Measurements from ENCODE around the gene CACNG4.

Gene CACNG4

DNA sequence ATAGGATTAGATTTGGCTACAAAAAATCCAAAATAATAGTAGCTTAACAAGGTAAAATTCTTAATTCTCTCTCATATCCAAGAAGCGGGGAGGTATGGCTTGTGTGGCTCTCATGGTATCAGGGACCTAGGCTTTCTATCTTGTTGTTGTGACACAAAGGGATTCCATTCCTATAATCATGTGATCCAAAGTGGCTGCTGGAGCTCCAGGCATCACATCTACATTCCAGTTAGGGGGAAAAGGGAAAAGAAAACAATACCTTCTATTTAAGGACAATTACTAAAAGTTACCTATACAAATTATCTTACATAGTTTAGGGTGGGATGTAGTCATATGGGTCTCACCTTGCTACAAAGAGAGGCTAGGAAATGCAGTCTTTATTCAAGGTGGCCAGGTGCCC, 47.6 kb upstream of the CACNG4 start:
- no peak overlapping the region for H3K4me3 ChIP-seq (ENCODE audit: low read length, poor library complexity, severe bottlenecking)
- H3K9me2 ChIP-seq (replicated peaks; ENCODE audit: low read depth, low read length): no peaks in the 10 kb centered on the region
- no peak overlapping the region for H2AFZ ChIP-seq (ENCODE audit: low read length)
- no peaks in the 10 kb centered on the region for H3F3A ChIP-seq (ENCODE audit: low read depth)
- no peaks in the 10 kb centered on the region for H3K36me3 ChIP-seq (ENCODE audit: insufficient read depth, low read length)
- H3K27me3 ChIP-seq (ENCODE audit: insufficient read depth, low read length, poor library complexity, severe bottlenecking): no peaks in the 10 kb centered on the region
- H3K4me1 ChIP-seq (ENCODE audit: insufficient read depth, low read length, poor library complexity, severe bottlenecking): no peaks in the 10 kb centered on the region
- no peaks in the 10 kb centered on the region for H3K9me3 ChIP-seq (ENCODE audit: insufficient read depth, low read depth, low read length)
- H3K4me2 ChIP-seq (ENCODE audit: low read depth, low read length, poor library complexity, severe bottlenecking): no peak overlapping the region
- H3K9ac ChIP-seq (ENCODE audit: low read depth, low read length, poor library complexity, severe bottlenecking): no peak overlapping the region
- H3K79me2 ChIP-seq (ENCODE audit: insufficient read depth, low read length): no peaks in the 10 kb centered on the region
- TF ChIP-seq, protein P1, sequence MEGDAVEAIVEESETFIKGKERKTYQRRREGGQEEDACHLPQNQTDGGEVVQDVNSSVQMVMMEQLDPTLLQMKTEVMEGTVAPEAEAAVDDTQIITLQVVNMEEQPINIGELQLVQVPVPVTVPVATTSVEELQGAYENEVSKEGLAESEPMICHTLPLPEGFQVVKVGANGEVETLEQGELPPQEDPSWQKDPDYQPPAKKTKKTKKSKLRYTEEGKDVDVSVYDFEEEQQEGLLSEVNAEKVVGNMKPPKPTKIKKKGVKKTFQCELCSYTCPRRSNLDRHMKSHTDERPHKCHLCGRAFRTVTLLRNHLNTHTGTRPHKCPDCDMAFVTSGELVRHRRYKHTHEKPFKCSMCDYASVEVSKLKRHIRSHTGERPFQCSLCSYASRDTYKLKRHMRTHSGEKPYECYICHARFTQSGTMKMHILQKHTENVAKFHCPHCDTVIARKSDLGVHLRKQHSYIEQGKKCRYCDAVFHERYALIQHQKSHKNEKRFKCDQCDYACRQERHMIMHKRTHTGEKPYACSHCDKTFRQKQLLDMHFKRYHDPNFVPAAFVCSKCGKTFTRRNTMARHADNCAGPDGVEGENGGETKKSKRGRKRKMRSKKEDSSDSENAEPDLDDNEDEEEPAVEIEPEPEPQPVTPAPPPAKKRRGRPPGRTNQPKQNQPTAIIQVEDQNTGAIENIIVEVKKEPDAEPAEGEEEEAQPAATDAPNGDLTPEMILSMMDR (conservative IDR thresholded peaks at IDR 0.05; ENCODE audit: low read length): no peak
- no peak for TF ChIP-seq EZH2phosphoT487 (IDR thresholded peaks at IDR 0.05; ENCODE audit: borderline replicate concordance)
- H4K20me1 ChIP-seq (ENCODE audit: insufficient read depth, low read length, poor library complexity, severe bottlenecking): no peaks in the 10 kb centered on the region

DNA sequence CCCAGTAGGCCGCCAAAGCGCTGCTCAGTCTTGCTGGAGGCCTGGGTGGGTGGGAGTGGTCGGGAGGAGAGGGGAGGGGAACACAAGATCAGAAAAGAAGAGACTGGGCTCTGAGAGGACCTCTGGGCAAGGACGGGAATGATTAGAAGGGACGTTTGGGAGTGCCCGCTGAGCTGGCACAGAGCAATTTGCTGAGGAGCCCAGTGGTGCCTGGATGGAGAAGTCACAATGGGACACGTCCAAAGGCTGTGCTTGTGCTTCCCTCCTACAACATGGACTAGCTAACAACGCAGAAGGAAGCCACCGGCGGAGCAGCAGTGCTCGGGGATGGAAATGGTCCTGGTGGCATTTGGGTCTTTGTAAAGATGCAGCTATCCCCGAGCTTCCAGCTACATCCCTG, 45.6 kb upstream of the CACNG4 start:
- Histone ChIP-seq H3K36me3 (ENCODE audit: insufficient read depth, low read length) (no peaks in the 10 kb centered on the region), H3K27me3 (ENCODE audit: insufficient read depth, low read length, poor library complexity, severe bottlenecking) (no peaks in the 10 kb centered on the region), H3K9me2 (replicated peaks; ENCODE audit: low read depth, low read length) (no peaks in the 10 kb centered on the region), H3K4me1 (ENCODE audit: insufficient read depth, low read length, poor library complexity, severe bottlenecking) (no peaks in the 10 kb centered on the region), H2AFZ (ENCODE audit: low read length) (no peak overlapping the region), H3K79me2 (ENCODE audit: insufficient read depth, low read length) (no peaks in the 10 kb centered on the region), H4K20me1 (ENCODE audit: insufficient read depth, low read length, poor library complexity, severe bottlenecking) (no peaks in the 10 kb centered on the region), H3K9me3 (ENCODE audit: insufficient read depth, low read depth, low read length) (no peaks in the 10 kb centered on the region), H3K4me2 (ENCODE audit: low read depth, low read length, poor library complexity, severe bottlenecking) (no peak overlapping the region), H3F3A (ENCODE audit: low read depth) (no peaks in the 10 kb centered on the region), H3K4me3 (ENCODE audit: low read length, poor library complexity, severe bottlenecking) (no peak overlapping the region), H3K9ac (ENCODE audit: low read depth, low read length, poor library complexity, severe bottlenecking) (no peak overlapping the region)
- TF ChIP-seq, protein P1 (conservative IDR thresholded peaks at IDR 0.05; ENCODE audit: low read length): no peak
- TF ChIP-seq EZH2phosphoT487 (IDR thresholded peaks at IDR 0.05; ENCODE audit: borderline replicate concordance): no peak

DNA sequence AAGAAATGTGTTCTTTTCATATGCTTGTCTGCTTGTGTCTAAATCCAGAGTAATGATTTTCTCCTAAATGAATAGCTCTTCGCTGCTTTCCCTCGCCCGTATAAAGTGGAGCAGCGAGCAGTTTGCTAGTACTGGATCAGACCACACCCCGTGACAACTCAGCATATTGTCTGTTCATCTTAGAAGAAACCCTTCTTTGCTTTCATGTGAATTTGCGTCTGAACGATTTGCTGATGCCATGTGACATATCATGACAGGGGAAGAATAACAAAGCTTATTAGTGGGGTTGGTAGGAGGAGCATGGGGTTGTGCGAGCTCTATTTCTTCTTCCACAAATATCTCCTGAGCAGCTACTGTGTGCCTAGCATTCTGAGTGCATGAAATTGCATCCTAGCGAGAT, 44.1 kb upstream of the CACNG4 start:
- TF ChIP-seq, protein P1 (conservative IDR thresholded peaks at IDR 0.05; ENCODE audit: low read length): no peak
- TF ChIP-seq EZH2phosphoT487 (IDR thresholded peaks at IDR 0.05; ENCODE audit: borderline replicate concordance): no peak
- Histone ChIP-seq H2AFZ (ENCODE audit: low read length) (no peak overlapping the region), H3K9me2 (replicated peaks; ENCODE audit: low read depth, low read length) (no peaks in the 10 kb centered on the region), H3K36me3 (ENCODE audit: insufficient read depth, low read length) (no peaks in the 10 kb centered on the region), H3K4me1 (ENCODE audit: insufficient read depth, low read length, poor library complexity, severe bottlenecking) (no peaks in the 10 kb centered on the region), H3K4me3 (ENCODE audit: low read length, poor library complexity, severe bottlenecking) (no peak overlapping the region), H3F3A (ENCODE audit: low read depth) (no peaks in the 10 kb centered on the region), H3K27me3 (ENCODE audit: insufficient read depth, low read length, poor library complexity, severe bottlenecking) (no peaks in the 10 kb centered on the region), H3K79me2 (ENCODE audit: insufficient read depth, low read length) (no peaks in the 10 kb centered on the region), H4K20me1 (ENCODE audit: insufficient read depth, low read length, poor library complexity, severe bottlenecking) (no peaks in the 10 kb centered on the region), H3K9ac (ENCODE audit: low read depth, low read length, poor library complexity, severe bottlenecking) (no peak overlapping the region), H3K4me2 (ENCODE audit: low read depth, low read length, poor library complexity, severe bottlenecking) (no peak overlapping the region), H3K9me3 (ENCODE audit: insufficient read depth, low read depth, low read length) (no peaks in the 10 kb centered on the region)
